Dermis microvascular lymphatic vessel endothelial cell (primary cell): Measurements from ENCODE around the gene MERTK. TPM values are rescaled to one million over a fixed set of nuclear protein-coding genes. Genes with fewer than 3 reads are reported as not detected.

Experiments used
- DNase-seq, 2 donors: peaks; one replicate each; pipeline versions ENCODE4 v3.0.0 to v3.0.0-alpha.2; 2010; ENCODE audit warnings: low read depth in 2 of 2
- total RNA-seq: library from RNA; depleted of rRNA; stranded (reverse); fragments of >200 nt; gene quantifications from 2 replicates; pipeline ENCODE4 v1.2.1, GENCODE V29; 2014

MERTK gene
- total RNA-seq, 1 donor from 2014 or later: 14.0 TPM

DNA sequence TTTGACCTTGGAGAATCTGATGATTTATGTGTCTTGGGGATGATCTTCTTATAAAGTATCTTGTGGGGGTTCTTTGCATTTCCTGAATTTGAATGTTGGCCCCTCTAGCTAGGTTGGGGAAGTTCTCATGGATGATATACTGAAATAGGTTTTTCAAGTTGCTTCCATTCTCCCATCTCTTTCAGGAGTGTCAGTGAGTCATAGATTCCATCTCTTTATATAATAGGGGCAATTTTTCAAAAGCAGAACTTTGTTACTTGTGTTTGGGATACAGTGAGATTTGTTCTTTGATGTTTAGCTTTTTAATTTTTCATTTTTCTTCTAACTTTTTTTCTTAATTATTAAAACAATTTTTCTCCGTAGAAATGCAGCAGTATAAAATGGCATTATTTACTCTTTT, 176.1 kb downstream of the MERTK start:
- no peak for DNase-seq

GRCh38 chr2:112075490-112076260, 177.3 kb downstream of the MERTK start:
- DNase-seq: peak in 1 of 2 donors; percentile 64

- DNase-seq: no peak
These were observed 179.4 kb downstream of the MERTK start for GRCh38 chr2:112077814-112078213.

Other genes starting within 250 kb of the MERTK start
- gene ANAPC1, start 14.4 kb upstream of the MERTK start, total RNA-seq: 46.4 and 52.2 TPM in 2 replicates
- gene TMEM87B, start 156.7 kb downstream of the MERTK start, total RNA-seq: 26.8 and 28.7 TPM in 2 replicates
- gene FBLN7, start 239.8 kb downstream of the MERTK start, total RNA-seq: 1.5 and 6.6 TPM in 2 replicates